HG03045 (cell line): Measurements from ENCODE around the gene C5orf47.

Experiments
- ATAC-seq: cut with Tn5 transposase; IDR thresholded peaks from one replicate; pipeline ENCODE4 v1.9.1; 2021; ENCODE audit warnings: mild to moderate bottlenecking, moderate library complexity; ENCODE audit not compliant: unreplicated experiment

Gene C5orf47, protein sequence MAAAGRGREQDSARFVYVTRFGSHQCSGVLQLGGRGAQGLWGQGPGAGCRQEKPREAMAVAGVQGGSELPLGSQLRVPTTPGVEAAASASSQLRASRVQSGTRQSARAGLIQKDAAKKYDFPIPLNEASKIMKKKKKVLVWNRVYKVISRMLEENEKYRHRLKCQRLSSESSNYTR

DNA sequence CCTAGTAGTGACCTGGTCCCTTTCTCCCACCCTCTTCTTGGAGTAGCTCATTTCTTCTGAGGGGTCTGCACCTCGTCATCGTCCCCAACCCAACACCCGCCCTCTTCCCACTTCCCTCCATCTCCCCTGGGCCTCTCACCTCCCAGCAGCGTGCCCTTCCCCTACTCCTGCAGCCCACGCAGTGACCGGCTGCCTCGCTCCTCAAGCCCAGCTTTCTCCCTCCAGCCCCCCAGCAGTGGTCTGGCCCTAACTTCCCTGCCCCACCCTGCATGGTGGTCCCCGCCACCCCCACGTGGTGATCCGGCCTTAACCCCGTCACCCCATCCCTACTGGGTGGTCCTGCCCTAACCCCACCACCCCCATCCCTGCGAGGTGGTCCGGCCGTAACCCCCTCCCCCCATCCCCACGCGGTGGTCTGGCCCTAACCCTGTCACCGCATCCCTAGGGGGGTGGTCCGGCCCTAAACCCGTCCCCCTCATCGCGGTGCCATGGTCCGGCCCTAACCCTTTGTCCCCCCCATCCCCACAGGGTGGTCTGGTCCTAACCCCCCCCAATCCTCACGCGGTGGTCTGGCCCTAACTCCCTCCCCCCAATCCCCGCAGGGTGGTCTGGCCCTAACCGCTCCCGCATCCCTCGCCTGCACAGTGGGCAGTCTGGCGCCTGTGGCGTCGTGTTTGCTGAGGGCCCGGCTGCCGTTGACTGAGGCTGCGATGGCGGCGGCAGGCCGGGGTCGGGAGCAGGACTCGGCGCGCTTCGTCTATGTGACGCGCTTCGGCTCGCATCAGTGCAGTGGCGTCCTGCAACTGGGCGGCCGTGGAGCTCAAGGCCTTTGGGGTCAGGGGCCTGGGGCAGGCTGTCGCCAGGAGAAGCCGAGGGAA, at the start of gene C5orf47:
Gene C5orf47 (plus strand): TSS at position 617 of the 878 bp plus-strand sequence. CDS start 94 bp downstream, at position 711.
- ATAC-seq: no peak

DNA sequence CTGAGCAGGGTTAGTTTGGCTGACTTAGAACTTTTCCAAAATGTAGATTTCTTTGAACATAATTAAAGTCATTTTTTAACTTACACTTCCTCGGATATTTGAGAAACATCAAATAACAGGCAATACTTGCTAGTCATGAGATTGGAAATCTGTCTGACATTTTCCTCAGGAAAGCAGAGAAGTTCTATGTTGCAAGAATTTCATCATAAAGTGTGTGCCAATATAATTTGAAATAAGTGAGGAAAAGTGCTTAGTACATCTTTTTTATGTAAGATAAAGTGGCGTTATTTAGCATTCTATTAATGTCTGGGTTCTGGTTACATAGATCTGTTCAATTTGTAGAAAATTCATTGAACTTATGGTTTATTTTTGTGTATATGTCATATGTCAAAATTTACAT, 48.7 kb upstream of the C5orf47 start:
- no peak for ATAC-seq

DNA sequence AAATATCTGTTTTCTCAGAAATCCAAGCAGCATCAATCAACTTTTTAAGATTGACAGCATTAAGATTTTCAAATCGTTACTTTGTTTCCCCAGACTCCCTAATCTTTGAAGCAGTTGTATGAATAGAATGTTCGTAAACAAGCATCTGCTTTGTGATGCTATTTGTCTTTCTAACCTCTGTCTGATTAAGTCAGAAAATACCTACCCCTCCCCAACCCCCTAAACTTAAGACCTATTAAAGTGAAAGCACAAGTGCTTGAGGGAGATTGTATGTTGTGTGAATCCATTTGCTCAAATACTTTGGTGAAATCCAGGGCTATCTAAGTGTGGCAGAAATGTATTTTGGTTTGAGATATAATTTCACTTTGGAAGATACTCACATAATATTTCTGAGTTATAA, 47.9 kb upstream of the C5orf47 start:
- no peak for ATAC-seq

DNA sequence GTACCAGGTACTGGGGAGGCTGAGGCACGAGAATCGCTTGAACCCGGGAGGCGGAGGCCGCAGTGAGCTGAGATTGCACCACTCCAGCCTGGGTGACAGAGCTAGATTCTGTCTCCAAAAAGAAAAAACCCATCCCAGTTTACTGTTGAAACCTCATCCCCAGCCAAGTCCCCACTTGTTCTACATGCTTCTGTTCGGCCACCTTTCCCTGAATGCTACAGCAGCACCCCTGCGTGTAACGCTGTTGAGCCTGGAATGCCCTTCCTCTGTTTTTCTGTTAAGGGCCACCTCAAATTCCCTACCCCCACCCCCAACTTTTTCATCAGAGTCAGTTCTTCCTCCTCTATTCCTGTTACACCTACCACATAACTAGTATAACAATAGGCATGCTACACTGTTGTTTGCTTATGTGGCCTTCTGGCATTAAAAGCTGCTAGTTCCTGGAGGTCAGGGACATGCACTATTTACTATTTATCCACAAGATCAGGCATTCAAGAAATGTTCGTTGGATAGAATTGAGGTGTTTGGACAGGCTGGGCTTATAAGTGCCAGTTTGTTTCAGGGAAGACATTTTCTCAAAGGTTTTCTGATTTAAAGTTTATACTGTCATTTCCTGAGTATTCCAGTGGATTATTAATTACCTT, 47.1 kb upstream of the C5orf47 start:
- no peak for ATAC-seq

DNA sequence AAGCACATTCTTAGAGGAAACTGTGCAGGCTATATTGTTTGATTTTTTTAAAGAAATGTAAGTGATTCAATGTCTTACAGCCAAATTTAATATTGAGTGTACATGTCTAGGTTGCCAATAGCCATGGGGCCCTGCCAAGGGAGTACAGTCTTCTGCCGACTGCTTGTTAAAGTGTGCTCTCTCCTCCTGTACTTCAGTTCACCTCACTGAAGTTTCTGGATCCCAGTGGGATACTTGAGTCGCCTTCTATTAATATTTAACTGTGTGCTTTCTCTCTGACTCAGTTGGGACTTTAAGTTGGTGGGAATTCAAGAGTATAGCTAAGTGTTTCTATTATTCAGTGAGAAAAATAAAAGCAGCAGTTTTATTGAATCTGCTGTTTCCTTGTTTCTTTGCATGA, 44.5 kb upstream of the C5orf47 start:
- ATAC-seq: no peak

DNA sequence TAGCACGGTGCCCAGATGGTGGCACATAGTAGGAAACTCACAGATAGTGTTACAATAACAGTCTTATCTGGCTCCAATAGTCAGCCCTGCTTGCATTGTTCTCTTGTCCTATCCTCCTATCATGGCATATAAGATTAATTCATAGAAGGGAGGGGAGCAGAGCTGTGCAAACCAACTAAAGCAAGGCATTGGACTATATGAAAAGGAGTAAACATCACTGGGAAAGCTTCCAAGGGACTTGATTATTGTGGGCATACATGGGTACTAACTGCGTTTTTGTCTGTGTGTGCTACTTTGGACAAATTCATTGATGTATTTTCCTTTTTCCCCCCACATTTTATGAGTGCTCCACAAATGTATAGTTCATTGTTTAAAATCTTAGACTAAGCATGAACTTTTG, 43.8 kb upstream of the C5orf47 start:
- ATAC-seq: no peak

DNA sequence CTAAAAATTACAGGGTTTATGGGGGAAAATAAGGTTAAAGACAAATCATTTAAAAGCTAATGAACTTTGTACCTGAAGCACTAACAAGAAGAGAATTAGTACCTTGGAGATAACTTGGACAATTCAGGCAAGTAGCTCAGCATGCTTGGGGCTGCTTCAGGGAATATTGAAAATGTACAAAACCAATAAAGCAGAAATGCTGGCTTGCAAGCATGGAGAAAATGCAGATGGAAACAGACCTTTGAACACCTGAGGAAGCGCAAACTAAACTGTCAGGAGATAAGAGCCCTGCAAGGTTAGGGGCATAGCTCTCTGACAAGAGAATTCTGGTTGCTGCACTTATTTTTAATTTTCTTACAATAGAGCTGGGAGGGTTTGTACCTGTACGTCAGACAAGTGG, 42.6 kb upstream of the C5orf47 start:
- ATAC-seq: no peak

DNA sequence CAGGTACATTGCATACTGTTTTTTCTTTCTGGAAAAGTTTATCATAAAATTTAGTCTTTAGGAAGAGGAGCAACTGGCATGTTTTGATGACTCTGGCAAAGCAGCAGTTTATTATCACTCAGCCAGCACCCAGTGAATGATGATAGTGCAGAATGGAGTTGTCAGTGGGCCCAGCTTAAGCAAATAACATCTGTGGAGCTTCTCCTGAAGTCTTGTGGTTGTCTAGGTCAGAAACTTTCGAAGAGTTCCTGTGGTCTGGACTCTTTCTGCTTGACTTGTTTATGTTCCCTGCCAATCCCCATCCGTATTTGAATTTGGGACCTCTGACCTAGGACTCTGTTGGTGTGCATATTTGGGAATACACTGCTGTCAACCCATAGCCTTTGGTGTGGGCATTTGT, 38.1 kb upstream of the C5orf47 start:
- no peak for ATAC-seq

DNA sequence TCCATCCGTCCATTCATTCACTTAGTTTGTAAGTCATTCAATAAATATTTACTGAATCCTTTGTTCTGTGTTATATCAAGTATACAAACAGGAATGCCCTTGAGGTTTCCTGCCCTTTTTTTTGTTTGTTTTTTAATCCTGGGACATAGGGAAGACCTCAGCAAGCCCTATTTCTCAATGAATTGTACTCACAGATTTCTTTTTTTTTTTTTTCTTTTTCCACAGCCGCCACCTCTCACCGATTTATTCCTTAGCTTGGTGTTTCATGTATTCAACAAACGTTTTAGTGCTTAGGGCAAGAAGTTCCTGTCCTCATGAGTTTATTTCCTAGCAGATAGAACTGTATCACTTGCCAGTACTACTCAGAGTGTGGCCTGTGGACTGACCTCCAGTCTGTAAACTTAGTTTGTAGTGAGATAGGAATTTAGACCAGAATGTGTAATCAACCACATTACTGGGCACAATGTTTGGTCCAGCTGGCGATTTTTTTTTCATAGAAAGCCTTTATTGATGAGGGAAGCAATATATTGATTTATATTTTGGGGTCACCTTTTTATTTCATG, 35.4 kb upstream of the C5orf47 start:
- no peak for ATAC-seq

DNA sequence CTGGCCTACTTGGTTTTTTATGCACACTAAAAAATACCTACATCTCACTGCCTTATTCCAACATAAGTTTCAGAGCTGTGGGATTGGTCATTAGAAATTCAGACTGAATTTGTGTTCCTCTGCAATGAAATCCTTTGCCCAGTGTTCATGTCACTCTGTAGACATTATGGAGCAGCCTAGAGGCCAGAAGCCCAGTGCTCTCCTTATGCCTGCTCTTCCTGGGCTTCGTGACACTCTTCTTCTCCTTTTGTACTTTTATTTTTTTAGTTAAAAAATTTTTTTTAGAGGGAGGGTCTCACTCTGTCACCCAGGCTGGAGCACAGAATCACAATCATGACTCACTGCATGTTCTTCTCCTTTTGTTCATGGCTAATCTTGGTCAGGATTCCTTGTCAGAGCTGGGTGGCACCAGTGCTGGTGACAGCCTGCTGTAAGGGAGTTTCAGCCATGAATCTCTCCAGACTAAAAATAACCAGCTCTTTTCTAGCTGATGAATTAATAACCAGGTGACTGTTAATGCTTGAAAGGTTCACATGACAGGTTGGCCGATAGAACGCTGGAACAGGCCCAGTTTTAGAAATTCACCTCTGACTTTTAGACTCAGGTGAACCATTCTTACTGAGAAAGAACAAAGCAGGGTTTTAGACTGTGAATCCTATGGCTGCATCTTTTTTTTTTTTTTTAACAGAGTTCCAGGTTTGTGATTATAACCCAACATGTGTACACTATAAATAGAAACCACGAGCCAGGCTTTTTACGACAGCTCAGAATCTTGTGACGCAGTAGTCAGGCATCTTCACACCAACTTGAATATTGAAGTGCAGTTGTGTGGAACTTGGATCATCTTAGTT, 34.1 kb upstream of the C5orf47 start:
- ATAC-seq: no peak

DNA sequence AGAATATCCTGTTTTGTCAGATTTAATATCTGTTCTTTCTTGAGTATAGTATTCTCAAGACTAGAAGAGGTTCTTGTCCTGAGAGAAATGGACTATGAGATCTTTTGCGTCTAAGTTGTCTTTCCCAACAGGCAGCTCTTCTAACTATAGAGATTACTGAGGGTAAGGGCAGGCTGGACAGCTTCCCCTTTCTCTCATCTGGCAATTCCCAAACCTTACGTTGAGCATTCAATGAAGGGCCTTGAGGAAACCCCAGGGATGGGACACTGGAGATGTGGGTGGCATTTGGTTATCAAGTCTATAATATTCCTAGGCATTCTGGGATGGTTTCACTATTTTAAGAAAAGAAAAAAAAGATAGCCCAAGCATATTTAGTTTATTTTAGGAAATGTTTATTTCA, 28.0 kb upstream of the C5orf47 start:
- ATAC-seq: no peak

GRCh38 chr5:173961418-173961817, 27.6 kb upstream of the C5orf47 start:
- ATAC-seq: no peak

DNA sequence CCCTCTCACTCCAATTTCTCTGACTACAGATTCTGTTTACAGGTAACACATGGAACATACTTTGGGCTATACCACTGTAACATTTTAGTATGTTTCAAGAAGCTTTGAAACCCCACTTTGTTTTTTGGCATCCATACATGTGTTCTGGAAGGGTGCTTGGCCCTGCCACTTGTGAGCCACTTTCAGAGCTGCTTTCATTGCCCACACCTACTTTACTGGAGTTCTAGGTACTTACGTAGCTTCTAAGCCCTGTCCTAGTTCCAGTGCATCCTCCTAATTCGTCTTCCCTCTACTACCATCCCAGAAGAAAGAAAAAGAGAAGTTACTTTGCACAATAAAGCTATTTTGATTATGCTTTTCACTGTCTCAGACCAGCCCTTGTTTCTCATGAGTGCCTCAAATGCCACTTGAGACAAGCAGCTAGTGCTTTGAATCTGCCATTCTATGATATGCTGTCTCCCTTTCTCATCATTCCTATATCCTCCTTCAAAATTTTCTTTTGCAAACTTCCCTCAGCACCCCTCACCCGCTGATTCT, 26.5 kb upstream of the C5orf47 start:
- no peak for ATAC-seq

GRCh38 chr5:173963182-173963838, 25.7 kb upstream of the C5orf47 start:
- no peak for ATAC-seq

GRCh38 chr5:173963867-173964441, 25.0 kb upstream of the C5orf47 start:
- no peak for ATAC-seq

- no peak for ATAC-seq
Measured at GRCh38 chr5:173964506-173964905, 24.5 kb upstream of the C5orf47 start.

GRCh38 chr5:173967241-173967640, 21.7 kb upstream of the C5orf47 start:
- ATAC-seq: no peak

GRCh38 chr5:173968154-173968797, 20.7 kb upstream of the C5orf47 start:
- no peak for ATAC-seq
